WTC11 (cell line): ENCODE results near the gene SCNN1A. TPM values are rescaled to one million over a fixed set of nuclear protein-coding genes. Genes with fewer than 3 reads are reported as not detected.

Source experiments
- ATAC-seq: fragments of 200-7000 bp; cut with Tn5 transposase; 2 replicates; pipeline ENCODE4 v1.10.0; 2021; ENCODE audit warnings: mild to moderate bottlenecking, moderate library complexity
- CTCF ChIA-PET: fragments of 300-600 bp; sonication (Branson Sonifier 250); formaldehyde crosslinking; loops from one replicate; lab custom pipeline; 2021; ENCODE audit warnings: antibody characterized with exemption; lab: Charles Lee
- POLR2A ChIA-PET: fragments of 350-600 bp; sonication (Branson Sonifier 250); formaldehyde crosslinking; loops from one replicate; lab custom pipeline; 2021; ENCODE audit warnings: antibody characterized with exemption; lab: Charles Lee
- DNase-seq: peaks from one replicate; pipeline ENCODE4 v3.0.0; 2021; ENCODE audit warnings: low spot score
- H3K27ac Mint-ChIP-seq: 2 replicates; pipeline ENCODE4 v1.8.0; 2021; ENCODE audit warnings: mixed read lengths
- H3K27me3 Mint-ChIP-seq: 2 replicates; pipeline ENCODE4 v1.8.0; 2021; ENCODE audit warnings: low read depth, mild to moderate bottlenecking, moderate library complexity, mixed read lengths
- H3K36me3 Mint-ChIP-seq: 2 replicates; pipeline ENCODE4 v1.8.0; 2021; ENCODE audit warnings: mixed read lengths
- H3K4me1 Mint-ChIP-seq: 2 replicates; pipeline ENCODE4 v1.8.0; 2022; ENCODE audit warnings: mixed read lengths
- H3K4me3 Mint-ChIP-seq: 2 replicates; pipeline ENCODE4 v1.8.0; 2021; ENCODE audit warnings: mild to moderate bottlenecking, moderate library complexity, mixed read lengths
- H3K9me3 Mint-ChIP-seq: 2 replicates; pipeline ENCODE4 v1.8.0; 2021; ENCODE audit warnings: mixed read lengths
- AFF4 ChIP-seq: sonication (generic); formaldehyde crosslinking; IDR thresholded peaks from 2 replicates; pipeline ENCODE4 v1.8.1; 2023; ENCODE audit warnings: mild to moderate bottlenecking, missing genetic modification reagents, borderline replicate concordance
- AR ChIP-seq: fragments of 250-450 bp; sonication (Bioruptor Pico); IDR thresholded peaks from 2 replicates; pipeline ENCODE4 v1.9.0; 2021; ENCODE audit warnings: mild to moderate bottlenecking
- ARID4B ChIP-seq: sonication (generic); formaldehyde crosslinking; IDR thresholded peaks from 2 replicates; pipeline ENCODE4 v1.8.0; 2023; ENCODE audit warnings: missing genetic modification reagents, mild to moderate bottlenecking, borderline replicate concordance
- ATF2 ChIP-seq: sonication (generic); formaldehyde crosslinking; IDR thresholded peaks from 2 replicates; pipeline ENCODE4 v1.8.1; 2022; ENCODE audit warnings: low read depth, missing genetic modification reagents, borderline replicate concordance
- E2F5 ChIP-seq: sonication (generic); formaldehyde crosslinking; IDR thresholded peaks from 2 replicates; pipeline ENCODE4 v1.8.1; 2022; ENCODE audit warnings: mild to moderate bottlenecking, moderate library complexity, missing genetic modification reagents
- ERG ChIP-seq: fragments of 250-450 bp; sonication (Bioruptor Pico); IDR thresholded peaks from 2 replicates; pipeline ENCODE4 v1.8.0; 2021; ENCODE audit warnings: mild to moderate bottlenecking
- FOXP4 ChIP-seq: sonication (generic); formaldehyde crosslinking; IDR thresholded peaks from 2 replicates; pipeline ENCODE4 v1.8.0; 2022; ENCODE audit warnings: mild to moderate bottlenecking, missing genetic modification reagents
- GTF2I ChIP-seq: fragments of 250-450 bp; sonication (Bioruptor Pico); conservative IDR thresholded peaks from 2 replicates; pipeline ENCODE4 v1.4.0; 2021; ENCODE audit warnings: mild to moderate bottlenecking
- KAT7 ChIP-seq: sonication (generic); formaldehyde crosslinking; IDR thresholded peaks from 2 replicates; pipeline ENCODE4 v1.8.1; 2023; ENCODE audit warnings: missing genetic modification reagents, mild to moderate bottlenecking, borderline replicate concordance
- MXD4 ChIP-seq: fragments of 250-450 bp; sonication (Bioruptor Pico); IDR thresholded peaks from 2 replicates; pipeline ENCODE4 v1.8.0; 2021; ENCODE audit warnings: mild to moderate bottlenecking, moderate library complexity, borderline replicate concordance
- NFE2L1 ChIP-seq: sonication (generic); formaldehyde crosslinking; IDR thresholded peaks from 2 replicates; pipeline ENCODE4 v1.8.1; 2023; ENCODE audit warnings: missing genetic modification reagents
- NFYB ChIP-seq: sonication (generic); formaldehyde crosslinking; conservative IDR thresholded peaks from 2 replicates; pipeline ENCODE4 v1.8.0; 2022; ENCODE audit warnings: low read depth, missing genetic modification reagents
- PRRX2 ChIP-seq: fragments of 250-450 bp; sonication (Bioruptor Pico); IDR thresholded peaks from 2 replicates; pipeline ENCODE4 v1.8.0; 2021; ENCODE audit warnings: mild to moderate bottlenecking
- RELA ChIP-seq: sonication (generic); formaldehyde crosslinking; IDR thresholded peaks from 2 replicates; pipeline ENCODE4 v1.8.1; 2022; ENCODE audit warnings: missing genetic modification reagents, mild to moderate bottlenecking, borderline replicate concordance
- ZNF512 ChIP-seq: sonication (generic); formaldehyde crosslinking; IDR thresholded peaks from 2 replicates; pipeline ENCODE4 v1.8.1; 2022; ENCODE audit warnings: missing genetic modification reagents, borderline replicate concordance
- ZNF671 ChIP-seq: fragments of 250-450 bp; sonication (Bioruptor Pico); IDR thresholded peaks from 2 replicates; pipeline ENCODE4 v1.8.0; 2021; ENCODE audit warnings: mild to moderate bottlenecking
- total RNA-seq: library from RNA; stranded (reverse); gene quantifications from 3 replicates; pipeline ENCODE4 v1.2.3, GENCODE V29; 2021

Gene SCNN1A
- total RNA-seq, 1 experiment from 2014 or later = 100 TPM

GRCh38 chr12:6386491-6386890, 11.1 kb upstream of the SCNN1A start:
- no peak overlapping the region for H3K27ac Mint-ChIP-seq
- H3K36me3 Mint-ChIP-seq = no peaks in the 10 kb centered on the region
- DNase-seq = no peak
- no peaks in the 10 kb centered on the region for H3K9me3 Mint-ChIP-seq
- TF ChIP-seq MXD4 (no peak), AR (CRISPR knock-in tag) (no peak), E2F5 (CRISPR knock-in tag) (no peak)
- CTCF ChIA-PET = no interaction called here
- peaks cover 33% of the 10 kb centered on the region for H3K27me3 Mint-ChIP-seq
- peaks cover 41% of the 10 kb centered on the region for H3K4me1 Mint-ChIP-seq
- POLR2A ChIA-PET = no interaction called here
- ATAC-seq = no peak
- no peak overlapping the region for H3K4me3 Mint-ChIP-seq

GRCh38 chr12:6386038-6386437, 10.7 kb upstream of the SCNN1A start:
- 0 out of 2 replicates have a peak overlapping the region, but pooled peaks have one; percentile 23 for H3K27ac Mint-ChIP-seq
- no peak for ATAC-seq
- TF ChIP-seq ZNF512 (CRISPR knock-in tag) (no peak), NFE2L1 (CRISPR knock-in tag) (no peak), ARID4B (CRISPR knock-in tag) (no peak), NFYB (CRISPR knock-in tag) (no peak), ATF2 (CRISPR knock-in tag) (no peak), FOXP4 (no peak), RELA (CRISPR knock-in tag) (no peak), AFF4 (CRISPR knock-in tag) (no peak), ERG (CRISPR knock-in tag) (no peak), KAT7 (CRISPR knock-in tag) (no peak), PRRX2 (CRISPR knock-in tag) (no peak), GTF2I (CRISPR knock-in tag) (no peak), ZNF671 (CRISPR knock-in tag) (no peak)
- TF ChIP-seq, all 79 proteins: peak for 0
- Mint-ChIP-seq H3K36me3 (no peaks in the 10 kb centered on the region), H3K4me1 (peaks cover 45% of the 10 kb centered on the region), H3K9me3 (no peaks in the 10 kb centered on the region), H3K27me3 (peaks cover 37% of the 10 kb centered on the region), H3K4me3 (no peak overlapping the region)
- no peak for DNase-seq
- POLR2A ChIA-PET = no interaction called here
- CTCF ChIA-PET = no interaction called here
